Erythroblast (primary cell): ENCODE results near the gene RNF14.

ENCODE experiments used
- DNase-seq, 2 experiments: peaks; one replicate each; lab custom pipeline; 2025; lab: John Stamatoyannopoulos, UW
- GATA1 ChIP-seq: IDR thresholded peaks from 2 replicates; pipeline ENCODE4 v1.6.1; 2011; ENCODE audit warnings: low read depth, mild to moderate bottlenecking, control low read depth, low read length, moderate library complexity
- POLR2A ChIP-seq: IDR thresholded peaks from 2 replicates; pipeline ENCODE4 v1.6.1; 2011; ENCODE audit warnings: mild to moderate bottlenecking, low read length

Gene RNF14, protein sequence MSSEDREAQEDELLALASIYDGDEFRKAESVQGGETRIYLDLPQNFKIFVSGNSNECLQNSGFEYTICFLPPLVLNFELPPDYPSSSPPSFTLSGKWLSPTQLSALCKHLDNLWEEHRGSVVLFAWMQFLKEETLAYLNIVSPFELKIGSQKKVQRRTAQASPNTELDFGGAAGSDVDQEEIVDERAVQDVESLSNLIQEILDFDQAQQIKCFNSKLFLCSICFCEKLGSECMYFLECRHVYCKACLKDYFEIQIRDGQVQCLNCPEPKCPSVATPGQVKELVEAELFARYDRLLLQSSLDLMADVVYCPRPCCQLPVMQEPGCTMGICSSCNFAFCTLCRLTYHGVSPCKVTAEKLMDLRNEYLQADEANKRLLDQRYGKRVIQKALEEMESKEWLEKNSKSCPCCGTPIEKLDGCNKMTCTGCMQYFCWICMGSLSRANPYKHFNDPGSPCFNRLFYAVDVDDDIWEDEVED

DNA sequence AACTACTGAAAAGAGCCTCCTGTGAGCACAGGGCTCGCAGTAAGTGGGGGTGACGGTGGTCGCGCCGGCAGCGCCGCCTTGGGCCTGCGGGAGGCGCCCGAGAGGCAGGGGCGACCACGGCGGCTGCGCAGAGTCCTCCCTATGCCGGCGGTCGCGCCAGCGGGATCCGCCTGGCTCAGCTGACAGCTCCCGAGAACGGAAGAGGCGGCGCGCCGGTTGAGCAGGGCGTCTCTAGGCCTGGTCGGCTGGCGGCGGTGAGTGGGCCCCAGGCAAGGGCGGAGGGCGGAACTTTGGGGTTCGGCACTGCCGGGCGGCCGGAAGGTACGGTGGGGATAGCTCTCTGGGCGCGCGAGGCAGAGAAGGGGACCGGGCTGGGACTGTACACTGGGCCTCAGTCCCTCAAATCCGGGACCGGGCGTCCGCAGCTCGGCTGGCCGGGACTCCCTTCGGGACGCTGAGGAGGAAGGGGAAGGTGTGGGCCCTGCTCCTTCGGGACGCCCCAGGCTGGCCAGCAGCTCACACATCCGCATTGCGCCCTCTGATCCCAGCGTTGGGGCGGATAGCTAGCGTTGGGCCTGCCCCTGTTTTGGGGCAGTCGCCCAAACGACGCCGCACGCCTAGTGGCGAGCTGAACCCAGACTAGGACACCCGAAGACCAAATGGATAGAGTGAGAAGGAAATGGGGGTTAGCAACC, at the start of gene RNF14:
RNF14 (plus strand) TSS at position 192 of the 695 bp plus-strand sequence. CDS start 4,484 bp downstream, outside the sequence.
- TF ChIP-seq POLR2A = peak; percentile 97
- no peak for TF ChIP-seq GATA1
- DNase-seq = peak; percentile 96 to 97

DNA sequence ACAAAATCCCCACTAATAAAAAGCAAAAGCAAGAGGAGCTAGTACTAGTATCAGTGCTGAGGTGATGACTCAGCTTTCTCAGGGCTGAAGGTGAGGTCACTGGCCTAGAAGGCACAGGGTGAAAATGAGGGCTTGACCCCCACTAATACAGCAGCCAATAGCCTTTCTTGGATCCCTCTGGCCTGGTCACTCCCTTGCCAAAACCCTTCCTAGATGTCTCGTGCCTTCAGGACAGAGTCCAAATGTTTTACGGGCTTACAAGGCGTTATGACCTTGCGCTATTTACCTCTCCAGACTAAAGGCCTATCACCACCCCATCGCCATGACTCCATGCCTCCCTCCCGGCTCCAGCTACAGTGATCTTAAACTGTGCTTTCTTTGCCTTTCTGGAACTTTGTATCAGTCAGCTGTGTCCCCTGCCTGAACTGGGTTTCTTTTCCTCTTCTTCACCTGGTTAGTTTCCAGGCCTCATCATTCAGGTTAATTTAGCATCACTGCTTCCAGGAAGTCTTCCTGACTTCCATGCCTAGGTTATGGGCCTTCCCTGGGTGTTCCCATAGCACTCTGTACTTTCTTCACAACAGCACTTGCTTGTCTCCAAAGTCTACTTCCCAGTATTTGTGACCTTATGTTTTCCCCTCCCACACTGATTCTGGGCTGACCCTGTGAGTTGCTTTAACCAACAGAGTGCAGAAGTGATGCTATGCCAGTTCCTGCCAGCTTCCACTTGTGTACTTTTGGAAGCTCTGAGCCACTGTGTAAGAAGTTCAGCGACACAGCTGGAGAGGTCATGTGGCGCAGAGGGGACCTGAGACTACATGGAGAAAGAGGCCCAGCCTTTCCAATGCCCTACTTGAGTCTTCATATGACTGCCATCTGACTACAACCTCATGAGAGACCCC, 49.4 kb upstream of the RNF14 start:
- DNase-seq = peak; percentile 19 to 58
- TF ChIP-seq GATA1 (no peak), POLR2A (no peak)

DNA sequence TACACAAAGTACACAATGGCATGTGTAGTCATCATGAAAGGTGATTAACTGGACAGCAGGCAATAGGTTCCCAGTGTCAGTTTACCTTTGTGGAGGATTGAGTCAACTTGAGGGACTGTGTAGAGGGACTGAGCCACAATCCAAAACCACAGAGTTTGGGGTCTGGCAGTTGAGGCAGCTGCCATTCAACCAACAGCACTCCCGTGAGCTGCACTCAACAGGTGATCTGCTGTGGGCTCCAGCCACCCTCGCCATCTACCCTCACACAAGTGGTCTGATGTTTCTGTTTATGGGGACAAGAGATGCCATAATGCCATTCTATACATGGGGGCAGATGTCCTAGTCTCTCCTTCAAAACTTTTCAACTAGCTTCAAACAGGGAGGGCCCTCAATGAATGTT, 48.1 kb upstream of the RNF14 start:
- no peak for DNase-seq
- TF ChIP-seq GATA1 (no peak), POLR2A (no peak)

DNA sequence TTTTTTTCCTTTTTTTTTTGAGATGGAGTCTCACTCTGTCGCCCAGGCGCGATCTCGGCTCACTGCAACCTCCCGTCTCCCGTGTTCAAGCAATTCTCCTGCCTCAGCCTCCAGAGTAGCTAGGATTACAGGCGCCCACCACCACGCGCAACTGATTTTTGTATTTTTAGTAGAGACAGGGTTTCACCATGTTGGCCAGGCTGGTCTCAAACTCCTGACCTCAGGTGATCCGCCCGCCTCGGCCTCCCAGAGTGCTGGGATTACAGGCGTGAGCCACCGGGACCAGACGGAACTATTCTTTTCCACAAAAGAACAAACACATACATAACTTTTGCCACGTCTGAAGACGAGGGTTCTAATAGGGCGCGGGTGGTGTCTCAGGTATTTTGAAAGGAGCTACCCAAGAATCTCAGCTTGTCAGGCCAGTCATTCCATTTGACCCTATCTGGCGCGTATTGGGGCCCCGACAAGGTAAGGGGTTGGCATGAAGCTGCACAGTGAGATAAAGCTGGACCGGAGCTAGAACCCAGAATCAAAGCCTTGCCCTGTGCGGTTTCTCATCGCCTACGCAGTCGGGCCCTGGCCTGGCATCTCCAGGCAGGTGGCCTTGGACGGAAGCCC, 46.0 kb upstream of the RNF14 start:
- peak; percentile 64 to 70 for DNase-seq

DNA sequence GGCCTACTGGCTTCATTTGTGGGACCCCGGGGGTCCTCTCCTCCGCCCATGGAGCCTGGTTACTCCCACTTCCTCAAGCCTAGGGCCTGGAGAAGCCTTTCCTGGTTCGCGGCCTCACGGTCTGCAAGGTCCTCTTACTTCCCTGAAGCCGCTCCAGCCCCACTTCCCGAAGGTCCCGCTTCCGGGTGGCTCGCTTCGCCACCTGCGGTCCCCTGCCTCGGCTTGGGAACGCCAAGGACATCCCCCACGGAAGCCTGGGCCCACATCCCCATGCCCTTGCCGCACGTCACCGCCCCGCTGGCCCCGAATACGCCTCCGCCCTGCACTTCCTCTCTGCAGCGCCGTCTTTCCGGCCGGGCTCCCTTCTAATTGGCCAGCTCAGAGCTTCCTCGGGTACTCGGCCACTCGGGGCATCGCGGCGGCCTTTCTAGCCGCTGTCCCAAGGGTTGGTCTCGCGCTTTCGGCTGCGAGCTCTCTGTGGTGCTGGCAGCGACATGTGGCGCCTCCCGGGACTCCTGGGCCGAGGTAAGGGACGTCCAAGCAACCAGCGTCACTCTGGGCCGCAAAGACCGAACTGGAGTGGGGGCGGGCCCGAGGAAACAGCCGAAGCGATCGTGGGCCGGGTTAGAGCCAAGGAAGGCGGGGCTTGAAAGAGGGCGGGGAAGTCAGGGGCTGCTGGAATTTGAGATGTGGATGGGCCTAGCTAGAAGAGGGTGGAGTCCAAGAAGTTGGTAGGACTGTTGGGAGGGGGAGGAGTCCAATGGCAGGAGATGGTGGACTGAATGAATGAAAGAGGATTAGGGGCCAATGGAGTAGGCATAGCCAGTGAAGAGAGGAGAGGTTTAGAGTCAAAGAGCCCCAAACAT, 45.2 kb upstream of the RNF14 start, which contains the start of gene DELE1:
DELE1 (plus strand) TSS at position 424 of the 866 bp plus-strand sequence; CDS start at position 495, 71 bp downstream.
- TF ChIP-seq GATA1 (no peak), POLR2A (peak; percentile 86)
- peak; percentile 93 to 94 for DNase-seq

DNA sequence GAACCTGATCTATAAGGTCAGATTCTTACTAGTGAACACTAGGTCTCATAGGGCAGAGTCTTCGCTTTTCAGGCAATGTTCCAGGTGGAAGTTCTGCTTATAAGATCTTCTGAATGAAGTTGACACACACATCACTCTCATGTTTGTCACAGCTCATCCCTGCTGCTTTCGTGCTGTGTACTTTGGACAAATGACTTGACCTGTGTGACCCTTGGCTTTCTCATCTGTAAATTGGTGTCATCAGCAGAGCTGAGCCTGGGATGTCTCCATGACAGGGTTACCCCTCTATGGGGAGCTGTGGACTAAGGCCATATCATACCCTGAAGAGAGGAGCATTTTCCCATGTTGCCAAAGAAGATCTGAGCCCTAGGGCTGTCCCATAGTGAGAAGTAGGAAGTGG, 42.5 kb upstream of the RNF14 start:
- no peak for TF ChIP-seq POLR2A
- no peak for TF ChIP-seq GATA1
- no peak for DNase-seq

DNA sequence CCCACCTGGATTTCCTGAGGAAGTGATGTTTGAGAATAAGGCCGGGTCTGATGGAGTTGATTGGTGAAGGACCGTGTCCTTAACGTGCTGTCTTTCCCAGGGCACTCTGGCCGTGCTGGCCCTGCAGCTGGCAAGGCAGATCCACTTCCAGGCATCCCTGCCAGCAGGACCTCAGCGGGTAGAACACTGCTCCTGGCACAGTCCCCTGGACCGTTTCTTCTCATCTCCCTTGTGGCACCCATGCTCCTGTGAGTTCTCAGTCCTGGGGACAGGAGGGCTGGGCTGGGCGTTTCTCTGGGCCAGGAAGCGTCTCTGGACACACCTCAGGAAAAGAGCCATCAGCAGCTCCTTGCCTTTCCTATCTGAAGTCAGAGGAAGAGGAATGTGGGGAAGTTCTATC, 40.9 kb upstream of the RNF14 start:
- TF ChIP-seq GATA1 = no peak
- DNase-seq = no peak

DNA sequence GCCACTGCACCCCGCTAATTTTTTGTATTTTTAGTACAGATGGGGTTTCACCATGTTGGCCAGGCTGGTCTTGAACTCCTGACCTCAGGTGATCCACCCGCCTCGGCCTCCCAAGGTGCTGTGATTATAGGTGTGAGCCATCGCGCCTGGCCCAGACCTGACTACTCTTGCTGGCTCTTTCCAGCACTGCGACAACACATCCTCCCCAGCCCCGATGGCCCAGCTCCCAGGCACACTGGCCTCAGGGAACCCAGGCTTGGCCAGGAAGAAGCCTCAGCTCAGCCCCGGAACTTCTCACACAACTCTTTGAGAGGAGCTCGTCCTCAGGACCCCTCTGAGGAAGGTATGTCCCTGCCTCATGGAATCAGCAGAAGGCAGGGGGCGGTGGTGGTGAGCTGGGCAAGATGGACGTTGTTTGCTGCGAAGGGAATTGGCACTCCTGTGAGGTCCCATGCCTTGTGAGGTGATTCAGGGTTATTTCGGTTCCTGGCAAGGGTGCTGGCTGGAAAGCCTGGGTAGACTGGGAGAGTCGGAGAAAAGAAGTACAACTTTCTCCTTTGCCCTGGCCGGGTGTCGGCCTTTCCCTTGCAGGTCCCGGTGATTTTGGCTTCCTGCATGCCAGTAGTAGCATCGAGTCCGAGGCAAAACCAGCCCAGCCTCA, 39.4 kb upstream of the RNF14 start:
- TF ChIP-seq POLR2A = no peak
- TF ChIP-seq GATA1 = no peak
- DNase-seq = no peak

DNA sequence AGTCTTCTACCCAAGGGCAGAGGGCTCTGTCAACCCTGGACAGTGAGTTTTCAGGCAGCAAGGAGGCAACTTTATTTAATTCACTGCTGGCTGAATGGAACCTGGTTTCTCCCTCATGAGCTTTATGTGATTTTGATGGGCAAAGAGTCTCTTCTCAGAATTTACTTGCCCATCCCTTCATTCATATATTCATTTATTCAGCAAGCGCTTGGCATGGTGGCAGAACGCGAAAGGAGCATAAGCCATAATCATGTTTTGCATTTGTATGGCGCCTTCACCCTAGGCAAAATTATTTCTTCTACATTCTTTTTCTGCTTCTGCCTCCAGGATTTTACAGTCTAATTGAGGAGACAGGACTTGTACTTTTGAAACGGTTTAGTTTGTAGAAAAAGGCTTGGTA, 37.2 kb upstream of the RNF14 start:
- TF ChIP-seq GATA1 = no peak
- TF ChIP-seq POLR2A = no peak
- no peak for DNase-seq

DNA sequence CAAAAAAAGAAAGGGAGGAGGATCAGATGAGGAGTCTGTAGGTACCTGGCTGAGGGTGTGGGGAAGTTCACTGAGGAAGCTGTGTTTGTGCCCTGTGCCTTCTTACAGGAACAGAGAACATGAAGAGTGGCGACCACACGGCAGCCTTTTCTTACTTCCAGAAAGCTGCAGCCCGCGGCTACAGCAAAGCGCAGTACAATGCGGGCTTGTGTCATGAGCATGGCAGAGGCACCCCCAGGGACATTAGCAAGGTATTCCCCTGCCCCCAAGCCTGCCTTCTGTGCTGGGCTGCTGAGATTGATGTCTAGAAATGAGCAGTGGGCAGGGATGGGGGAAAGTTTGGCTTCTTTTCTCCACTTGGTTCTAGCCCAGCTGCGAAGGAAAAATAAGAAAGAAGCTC, 35.8 kb upstream of the RNF14 start:
- no peak for DNase-seq
- TF ChIP-seq GATA1 (no peak), POLR2A (no peak)

DNA sequence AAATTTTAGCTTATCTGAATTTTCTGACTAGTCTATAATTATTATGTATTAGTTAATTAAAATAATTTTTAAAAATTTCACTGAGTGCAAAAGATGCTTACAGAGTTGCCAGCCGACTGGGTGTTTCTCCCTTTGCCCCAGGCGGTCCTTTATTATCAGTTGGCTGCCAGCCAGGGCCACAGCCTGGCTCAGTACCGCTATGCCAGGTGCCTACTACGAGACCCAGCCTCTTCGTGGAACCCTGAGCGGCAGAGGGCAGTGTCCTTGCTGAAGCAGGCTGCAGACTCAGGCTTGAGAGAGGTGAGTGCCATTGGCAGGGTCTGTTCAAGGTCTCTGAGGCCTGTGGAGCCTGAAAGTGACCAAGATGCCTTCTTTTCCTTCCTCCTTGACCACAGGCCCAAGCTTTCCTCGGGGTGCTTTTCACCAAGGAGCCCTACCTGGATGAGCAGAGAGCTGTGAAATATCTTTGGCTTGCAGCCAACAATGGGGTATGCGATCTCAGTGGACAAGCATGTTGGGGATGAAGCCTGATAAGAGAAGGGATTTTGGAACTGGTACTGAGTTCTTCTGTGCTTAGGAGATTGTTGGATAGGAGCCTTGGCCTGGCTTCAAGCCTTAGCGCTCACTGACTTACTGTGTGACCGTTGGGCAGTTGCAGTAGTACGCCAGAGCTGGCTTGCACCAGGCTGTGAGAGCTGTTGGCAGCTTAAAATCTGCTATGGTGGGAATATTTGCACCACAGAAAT, 34.6 kb upstream of the RNF14 start:
- DNase-seq = peak; percentile 28 to 60
- TF ChIP-seq GATA1 (no peak), POLR2A (no peak)
